GM19463 (cell line): ENCODE data around the gene QSOX1.

Experiments used
- ATAC-seq: cut with Tn5 transposase; IDR thresholded peaks from one replicate; pipeline ENCODE4 v1.9.1; 2021; ENCODE audit warnings: mild to moderate bottlenecking, moderate library complexity; ENCODE audit not compliant: unreplicated experiment

The QSOX1 gene

DNA sequence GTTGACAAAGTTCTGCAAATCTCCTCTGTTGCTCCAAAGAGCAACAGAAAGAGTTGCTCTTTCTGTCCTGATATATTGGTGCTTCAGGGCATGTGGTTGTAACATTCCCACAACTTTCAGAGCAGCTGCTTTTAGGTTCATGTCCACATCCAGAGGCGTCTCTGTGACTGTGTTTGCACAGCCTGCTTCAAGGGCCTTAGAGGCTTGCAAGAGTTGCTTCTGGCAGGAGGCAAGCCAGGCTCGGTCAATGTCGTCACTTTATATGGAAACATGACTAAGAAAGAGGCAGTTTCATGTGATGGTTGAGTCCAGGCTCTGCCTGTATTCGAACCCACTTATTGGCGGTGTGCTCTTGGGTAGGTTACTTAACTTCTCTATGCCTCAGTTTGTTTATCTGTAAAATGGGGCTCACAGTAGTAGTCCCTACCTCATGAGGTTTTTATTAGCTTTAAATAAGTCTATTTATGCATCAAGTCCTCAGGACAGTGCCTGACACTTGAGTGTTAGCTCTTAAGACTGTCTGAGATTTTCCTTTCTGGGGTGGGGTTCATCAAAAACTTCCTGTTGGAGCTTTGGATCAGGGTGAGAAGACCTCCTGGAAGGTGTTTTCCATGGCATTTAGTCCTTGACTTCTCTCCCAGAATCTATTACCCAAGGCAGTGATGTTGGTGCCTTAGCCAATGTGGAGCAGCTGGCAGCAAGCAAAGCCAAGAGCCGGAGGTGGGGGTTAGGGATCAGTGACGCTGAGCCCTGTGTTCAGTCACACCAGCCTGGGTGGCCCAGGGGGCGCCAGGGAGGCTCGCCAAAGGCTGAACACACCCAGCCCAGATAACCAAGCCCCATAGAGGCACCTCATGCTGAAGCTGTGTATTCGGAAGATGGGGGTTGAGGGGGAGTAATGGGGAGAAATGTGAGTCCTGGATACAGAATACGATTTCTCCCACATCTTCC is 94.3 kb downstream of the QSOX1 start:
- no peak for ATAC-seq

DNA sequence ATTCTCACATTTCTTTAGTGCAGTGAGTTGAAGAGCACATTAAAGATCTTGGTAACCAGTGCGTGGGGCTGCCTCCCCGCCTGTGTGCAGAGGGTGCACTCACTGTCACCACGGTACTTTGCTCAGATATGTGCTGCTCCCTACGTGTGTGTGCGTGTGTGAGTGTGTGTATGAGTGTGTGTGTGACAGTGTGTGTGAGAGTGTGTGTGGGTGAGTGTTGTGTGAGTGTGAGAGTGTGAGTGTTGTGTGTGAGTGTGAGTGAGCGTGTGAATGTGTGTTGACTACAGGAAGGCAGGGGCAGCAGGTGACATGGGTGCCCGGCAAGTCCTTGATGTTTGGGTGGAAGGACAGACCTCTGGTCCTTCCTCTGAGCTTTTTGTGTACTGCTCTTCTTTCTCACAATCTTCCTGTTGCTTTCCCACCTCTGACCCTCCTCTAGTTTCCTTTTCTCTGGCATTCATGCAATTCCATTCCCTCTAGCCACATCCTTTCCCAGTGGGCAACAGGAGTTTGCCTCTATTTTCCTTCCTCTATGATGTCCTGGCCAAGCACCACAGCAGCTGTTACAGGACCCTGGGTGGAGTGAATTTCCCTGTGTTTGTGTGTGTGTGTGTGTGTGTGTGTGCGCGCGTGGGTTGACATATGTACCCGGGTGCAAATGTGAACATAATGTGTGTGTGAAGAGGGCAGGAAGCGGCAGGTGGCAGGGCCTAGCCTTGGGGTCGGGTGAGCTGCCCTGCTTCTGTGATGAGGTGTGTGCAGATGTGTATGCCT is 95.2 kb downstream of the QSOX1 start:
- ATAC-seq = no peak

GRCh38 chr1:180250499-180250770 is 95.8 kb downstream of the QSOX1 start:
- no peak for ATAC-seq

DNA sequence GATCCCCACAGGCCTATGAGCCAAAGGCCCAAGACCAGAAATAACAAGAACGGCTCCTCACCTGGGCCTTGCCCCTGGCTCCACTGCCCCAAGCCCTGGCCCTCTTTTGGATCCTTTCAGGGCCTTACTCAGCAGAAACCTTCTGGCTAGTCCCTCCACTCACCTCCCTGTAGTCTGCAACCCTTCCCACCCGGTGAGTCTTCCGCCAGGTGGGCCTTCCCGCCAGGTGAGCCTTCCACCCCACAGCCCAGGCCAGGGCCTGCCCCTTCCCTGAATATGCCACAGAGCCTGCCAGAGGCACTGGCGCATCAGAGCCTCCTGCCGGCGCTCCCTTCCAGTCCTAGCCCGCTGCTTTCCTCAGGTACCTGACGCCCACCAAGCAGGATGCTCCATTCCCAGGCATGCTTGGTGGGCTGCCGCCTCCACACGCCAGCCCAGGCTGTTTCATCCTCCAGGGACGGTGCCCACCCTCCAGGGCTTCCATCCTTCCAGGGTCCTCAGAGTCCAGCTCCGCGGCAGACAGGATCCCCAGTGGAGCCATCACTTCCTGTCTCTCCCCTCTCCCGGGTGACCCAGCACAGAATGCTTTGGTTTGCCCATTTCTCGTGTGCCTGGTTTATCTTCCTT is 96.3 kb downstream of the QSOX1 start:
- ATAC-seq = no peak

GRCh38 chr1:180251526-180252305 is 97.0 kb downstream of the QSOX1 start:
- ATAC-seq = no peak

DNA sequence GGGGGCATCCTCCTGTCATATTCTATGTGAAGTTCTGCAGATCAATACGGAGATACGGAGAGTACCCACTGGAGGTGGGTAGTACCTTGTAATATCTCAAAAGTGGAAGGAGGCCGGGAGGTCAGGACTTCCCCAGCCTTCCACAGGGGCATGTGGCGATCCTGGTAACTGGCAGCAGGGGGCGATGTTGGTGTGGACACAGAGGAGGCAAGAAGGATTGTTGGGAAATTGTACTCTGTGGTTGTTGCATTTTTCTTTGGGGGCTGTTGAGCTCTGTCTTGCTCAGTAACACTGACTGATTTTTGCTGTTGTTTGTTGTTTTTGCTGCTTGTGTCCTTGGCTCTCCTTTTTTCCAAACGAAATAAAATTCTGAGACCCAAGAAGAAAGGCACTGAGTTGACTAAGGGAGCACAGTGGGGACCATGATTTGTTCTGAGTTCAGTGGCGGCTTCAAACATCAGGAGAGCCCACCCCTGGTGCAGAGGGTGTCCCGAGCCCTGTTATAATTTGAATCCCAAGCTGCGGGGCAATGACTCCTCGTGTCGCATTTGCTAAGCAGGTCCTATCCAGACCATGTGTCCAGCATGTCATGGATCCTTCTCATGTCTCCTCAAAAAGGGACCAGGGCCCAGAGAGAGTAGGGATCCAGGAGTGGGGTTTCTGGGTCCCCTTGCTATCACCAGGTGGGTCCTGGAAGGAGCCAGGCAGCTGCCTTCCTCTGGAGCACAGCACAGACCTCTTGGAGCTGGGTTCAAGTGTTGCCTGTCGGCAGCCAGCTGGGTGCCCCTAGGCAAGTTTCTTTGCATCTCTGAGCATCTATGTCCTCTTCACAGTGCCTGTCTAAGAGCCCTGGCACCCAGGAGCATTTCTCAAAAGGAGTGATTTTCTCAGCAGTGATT is 98.2 kb downstream of the QSOX1 start:
- peak; percentile 76 for ATAC-seq
